SU-DHL-6 (cell line): ENCODE data around the gene MFN2.

ENCODE experiments used
- H2AFZ ChIP-seq: fragments of 200-600 bp; sonication (generic); 2 replicates; pipeline ENCODE4 v1.6.1; 2014; ENCODE audit warnings: low read depth, mild to moderate bottlenecking, moderate library complexity, mixed read lengths, antibody characterized with exemption, low read length; ENCODE audit not compliant: severe bottlenecking
- H3F3A ChIP-seq: fragments of 200-600 bp; shearing (Covaris generic); 2 replicates; pipeline ENCODE4 v1.6.0; 2016; ENCODE audit warnings: antibody characterized with exemption, mild to moderate bottlenecking; ENCODE audit not compliant: insufficient read depth
- H3K27ac ChIP-seq: fragments of 200-600 bp; sonication (generic); 2 replicates; pipeline ENCODE4 v1.5.1; 2016; ENCODE audit warnings: low read depth, mild to moderate bottlenecking, low read length, moderate library complexity, mixed read lengths
- H3K27me3 ChIP-seq: fragments of 200-600 bp; sonication (generic), shearing (Covaris generic); 2 replicates; pipeline ENCODE4 v1.6.0; 2014; ENCODE audit warnings: mild to moderate bottlenecking, low read length
- H3K36me3 ChIP-seq: fragments of 200-600 bp; sonication (generic); 2 replicates; pipeline ENCODE4 v1.6.1; 2014; ENCODE audit warnings: mild to moderate bottlenecking, low read length, mixed read lengths
- H3K4me2 ChIP-seq: fragments of 300-600, 200-600 bp; shearing (Covaris generic), sonication (generic); 2 replicates; pipeline ENCODE4 v1.6.0; 2014; ENCODE audit warnings: low read length, low read depth, mild to moderate bottlenecking; ENCODE audit not compliant: poor library complexity, severe bottlenecking
- H3K4me3 ChIP-seq: fragments of 200-600 bp; sonication (generic); 2 replicates; pipeline ENCODE4 v1.5.1; 2014; ENCODE audit warnings: antibody characterized with exemption, low read length, mild to moderate bottlenecking, mixed read lengths; ENCODE audit not compliant: insufficient read depth, poor library complexity, severe bottlenecking
- H3K79me2 ChIP-seq: fragments of 200-600 bp; sonication (generic); 2 replicates; pipeline ENCODE4 v1.6.1; 2014; ENCODE audit warnings: mild to moderate bottlenecking, low read length, moderate library complexity; ENCODE audit not compliant: insufficient read depth
- H3K9ac ChIP-seq: fragments of 200-600 bp; sonication (generic); 2 replicates; pipeline ENCODE4 v1.7.0; 2014; ENCODE audit warnings: mild to moderate bottlenecking, low read length
- H3K9me2 ChIP-seq: fragments of 200-600 bp; sonication (generic); replicated peaks from 2 replicates; pipeline ENCODE4 v1.6.1; 2014; ENCODE audit warnings: low read length; ENCODE audit not compliant: insufficient read depth
- H3K9me3 ChIP-seq: fragments of 200-600 bp; sonication (generic); 2 replicates; pipeline ENCODE4 v1.6.1; 2014; ENCODE audit warnings: low read length, mixed read lengths; ENCODE audit not compliant: insufficient read depth
- H4K20me1 ChIP-seq: fragments of 200-600 bp; sonication (generic); 2 replicates; pipeline ENCODE4 v1.6.1; 2014; ENCODE audit warnings: low read depth, mild to moderate bottlenecking, antibody characterized with exemption, low read length, moderate library complexity, mixed read lengths
- CTCF ChIP-seq: fragments of 200-600 bp; sonication (generic); IDR thresholded peaks from one replicate; pipeline ENCODE4 v1.5.1; 2017; ENCODE audit warnings: antibody characterized with exemption, mild to moderate bottlenecking, low read length, moderate library complexity; ENCODE audit not compliant: insufficient read depth, poor library complexity, severe bottlenecking
- EZH2phosphoT487 ChIP-seq: fragments of 200-600 bp; sonication (generic), shearing (Covaris generic); conservative IDR thresholded peaks from 2 replicates; pipeline ENCODE4 v1.6.1; 2018; ENCODE audit warnings: mild to moderate bottlenecking, antibody characterized with exemption, low read length, moderate library complexity, mixed read lengths

Gene MFN2

DNA sequence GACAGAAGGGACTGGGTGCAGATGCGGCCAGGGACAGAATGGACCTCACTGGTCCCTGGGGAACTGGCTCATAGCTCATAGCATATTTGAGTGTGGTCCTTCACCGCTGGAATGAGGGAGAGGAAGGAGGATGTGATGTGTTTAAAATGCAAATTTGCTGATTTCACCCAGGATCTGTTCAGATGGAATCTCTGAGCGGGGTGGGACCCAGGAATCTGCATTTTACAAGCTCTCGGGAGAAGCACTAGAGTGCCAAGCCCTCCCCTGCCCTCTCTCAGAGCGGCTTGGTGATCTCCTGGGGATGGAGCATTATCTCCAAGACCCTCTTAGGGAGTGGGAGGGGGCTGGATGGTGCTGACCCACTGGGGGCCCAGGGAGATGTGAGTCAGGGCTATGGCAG is 22.8 kb upstream of the MFN2 start:
- TF ChIP-seq CTCF (no peak), EZH2phosphoT487 (no peak)
- no peaks in the 10 kb centered on the region for H3K36me3 ChIP-seq
- no peaks in the 10 kb centered on the region for H3K27me3 ChIP-seq
- H3K27ac ChIP-seq, result no peak overlapping the region
- H3K9me3 ChIP-seq, result no peaks in the 10 kb centered on the region
- no peaks in the 10 kb centered on the region for H3K9me2 ChIP-seq
- no peaks in the 10 kb centered on the region for H4K20me1 ChIP-seq
- H3K4me2 ChIP-seq, result no peak overlapping the region
- no peaks in the 10 kb centered on the region for H3F3A ChIP-seq
- H2AFZ ChIP-seq, result no peak overlapping the region
- H3K79me2 ChIP-seq, result no peaks in the 10 kb centered on the region
- H3K9ac ChIP-seq, result no peak overlapping the region
- H3K4me3 ChIP-seq, result no peak overlapping the region

GRCh38 chr1:11957897-11958296 is 22.3 kb upstream of the MFN2 start:
- Histone ChIP-seq H3K27me3 (no peaks in the 10 kb centered on the region), H3K9me3 (no peaks in the 10 kb centered on the region)
- TF ChIP-seq CTCF (no peak), EZH2phosphoT487 (no peak)

DNA sequence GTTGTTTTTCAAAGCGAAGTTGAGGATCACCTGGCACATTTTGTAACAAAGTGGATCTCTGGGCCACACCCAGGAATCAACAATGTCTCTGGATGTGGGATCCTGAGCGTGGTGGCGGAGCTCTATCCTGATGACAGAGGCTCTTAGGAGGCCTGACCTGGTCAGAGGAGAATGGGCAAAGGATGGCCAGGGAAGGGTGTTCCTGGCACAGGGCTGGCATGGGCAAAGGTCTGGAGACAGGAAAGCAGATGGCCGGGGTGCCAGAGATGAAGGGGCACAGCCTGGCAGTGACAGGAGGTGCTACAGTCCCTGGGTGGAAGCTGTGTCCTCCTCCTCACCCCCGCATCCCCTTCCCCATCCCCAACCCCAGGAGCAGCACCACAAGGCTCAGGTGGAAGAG is 20.0 kb upstream of the MFN2 start:
- TF ChIP-seq CTCF (no peak), EZH2phosphoT487 (no peak)
- Histone ChIP-seq H3K27me3 (no peaks in the 10 kb centered on the region), H3K9ac (no peak overlapping the region), H4K20me1 (no peaks in the 10 kb centered on the region), H3F3A (no peaks in the 10 kb centered on the region), H2AFZ (no peak overlapping the region), H3K4me2 (no peak overlapping the region), H3K9me2 (no peaks in the 10 kb centered on the region), H3K9me3 (no peaks in the 10 kb centered on the region), H3K4me3 (no peak overlapping the region), H3K79me2 (no peaks in the 10 kb centered on the region), H3K27ac (no peak overlapping the region), H3K36me3 (no peaks in the 10 kb centered on the region)

More at GRCh38 chr1:11957897-11958296, 22.3 kb upstream of the MFN2 start:
- H3K4me3 ChIP-seq, result no peak overlapping the region
- H4K20me1 ChIP-seq, result no peaks in the 10 kb centered on the region
- H3K36me3 ChIP-seq, result no peaks in the 10 kb centered on the region
- H3K4me2 ChIP-seq, result no peak overlapping the region
- no peaks in the 10 kb centered on the region for H3K79me2 ChIP-seq
- no peak overlapping the region for H3K27ac ChIP-seq
- no peaks in the 10 kb centered on the region for H3F3A ChIP-seq
- no peaks in the 10 kb centered on the region for H3K9me2 ChIP-seq
- H3K9ac ChIP-seq, result no peak overlapping the region
- H2AFZ ChIP-seq, result no peak overlapping the region

GRCh38 chr1:11960715-11961114 is 19.5 kb upstream of the MFN2 start:
- Histone ChIP-seq H3K9ac (no peak overlapping the region), H2AFZ (no peak overlapping the region), H3K9me3 (no peaks in the 10 kb centered on the region), H4K20me1 (no peaks in the 10 kb centered on the region), H3K36me3 (no peaks in the 10 kb centered on the region), H3K27me3 (no peaks in the 10 kb centered on the region), H3K4me2 (no peak overlapping the region), H3K27ac (no peak overlapping the region), H3K79me2 (no peaks in the 10 kb centered on the region), H3F3A (no peaks in the 10 kb centered on the region), H3K9me2 (no peaks in the 10 kb centered on the region), H3K4me3 (no peak overlapping the region)
- TF ChIP-seq CTCF, result no peak
- TF ChIP-seq EZH2phosphoT487, result no peak
